Common myeloid progenitor, CD34-positive (primary cell): ENCODE data around the gene SYNPO2.
"Not testable (repeated sequence)": the region's sequence is repeated elsewhere in the genome, so short reads cannot be mapped to it uniquely, and the experiment has no call there.

Experiments
- CTCF ChIA-PET: fragments of 350-600 bp; sonication (Branson Sonifier 250); formaldehyde crosslinking; loops from one replicate; lab custom pipeline; 2021; ENCODE audit warnings: antibody characterized with exemption; lab: Charles Lee
- POLR2A ChIA-PET: fragments of 350-600 bp; sonication (Branson Sonifier 250); formaldehyde crosslinking; loops from one replicate; lab custom pipeline; 2021; ENCODE audit warnings: antibody characterized with exemption; lab: Charles Lee
- DNase-seq, 3 donors: peaks; one replicate each; pipeline versions ENCODE4 v3.0.0 to v3.0.0-alpha.2; 2013
- H3K27ac ChIP-seq, 2 experiments: 1 replicate in 1 of 2; 2 replicates in 1 of 2; pipeline ENCODE4 v1.7.0; 2013; ENCODE audit warnings: inconsistent platforms in 2 of 2, low read length in 2 of 2, mild to moderate bottlenecking in 2 of 2, low read depth in 1 of 2, moderate library complexity in 1 of 2; ENCODE audit not compliant: severe bottlenecking in 2 of 2, insufficient read depth in 1 of 2, poor library complexity in 1 of 2
- H3K27me3 ChIP-seq, 5 experiments: replicated peaks in 2 of 5; 1 replicate in 3 of 5; 2 replicates in 2 of 5; pipeline versions ENCODE4 v1.6.1 to v1.7.0; 2013; ENCODE audit warnings: low read length in 4 of 5, mild to moderate bottlenecking in 2 of 5, moderate library complexity in 2 of 5, inconsistent platforms in 1 of 5; ENCODE audit not compliant: insufficient read depth in 5 of 5, control insufficient read depth in 4 of 5
- H3K36me3 ChIP-seq, 4 experiments: 1 replicate in 2 of 4; 2 replicates in 2 of 4; pipeline versions ENCODE4 v1.6.1 to v1.7.0; 2013; ENCODE audit warnings: low read length in 3 of 4, control low read depth in 1 of 4, mild to moderate bottlenecking in 1 of 4; ENCODE audit not compliant: control insufficient read depth in 4 of 4, insufficient read depth in 4 of 4
- H3K4me1 ChIP-seq, 4 experiments: 1 replicate in 3 of 4; 2 replicates in 1 of 4; pipeline versions ENCODE4 v1.6.1 to v1.7.1; 2013; ENCODE audit warnings: low read length in 3 of 4, mild to moderate bottlenecking in 3 of 4, control low read depth in 1 of 4, inconsistent platforms in 1 of 4, moderate library complexity in 1 of 4; ENCODE audit not compliant: control insufficient read depth in 4 of 4, insufficient read depth in 4 of 4; ENCODE audit errors: control extremely low read depth in 1 of 4
- H3K4me3 ChIP-seq, 7 experiments: 1 replicate in 4 of 7; 2 replicates in 3 of 7; pipeline versions ENCODE4 v1.5.1 to v1.7.0; 2013; ENCODE audit warnings: mild to moderate bottlenecking in 7 of 7, low read length in 6 of 7, moderate library complexity in 6 of 7, inconsistent platforms in 2 of 7, low read depth in 2 of 7, control low read depth in 1 of 7; ENCODE audit not compliant: insufficient read depth in 4 of 7, control insufficient read depth in 1 of 7; ENCODE audit errors: extremely low read depth in 1 of 7
- H3K9me3 ChIP-seq, 5 experiments: 1 replicate in 4 of 5; 2 replicates in 1 of 5; pipeline versions ENCODE4 v1.6.1 to v1.7.1; 2013; ENCODE audit warnings: low read length in 4 of 5, mild to moderate bottlenecking in 2 of 5, inconsistent platforms in 1 of 5, low read depth in 1 of 5, moderate library complexity in 1 of 5; ENCODE audit not compliant: control insufficient read depth in 4 of 5, insufficient read depth in 2 of 5; ENCODE audit errors: control extremely low read depth in 1 of 5
- WGBS: methylation state at CpG from one replicate; pipeline ENCODE4 v1.1.5; 2013; ENCODE audit not compliant: insufficient coverage; 5-methylcytosine and 5-hydroxymethylcytosine counted together

The SYNPO2 gene

GRCh38 chr4:119039779-119040178 is 151.1 kb downstream of the SYNPO2 start:
- Histone ChIP-seq H3K27me3 (peaks cover 0 to 2% (median 0%) of the 10 kb centered on the region in 5 experiments), H3K4me1 (peaks cover 0 to 6% (median 0%) of the 10 kb centered on the region in 4 experiments)
- CTCF ChIA-PET: interaction anchor here (0.8 to 4.9 kb wide), 11 partner anchors 8 to 273 kb away, joined by 3 to 23 read pairs (median 4); partner anchors contain the start of gene USP53

GRCh38 chr4:119040261-119040660 is 151.6 kb downstream of the SYNPO2 start:
- Histone ChIP-seq H3K36me3 (no peaks in the 10 kb centered on the region), H3K4me3 (no peak overlapping the region), H3K4me1 (peaks cover 0 to 6% (median 0%) of the 10 kb centered on the region in 4 experiments), H3K27ac (no peak overlapping the region), H3K27me3 (peaks cover 0 to 2% (median 0%) of the 10 kb centered on the region in 5 experiments), H3K9me3 (no peaks in the 10 kb centered on the region)
- POLR2A ChIA-PET: no interaction called here
- WGBS: 100% methylated on average over 1 of the region's 3 CpGs
- CTCF ChIA-PET: interaction anchor here (0.8 to 4.9 kb wide), 13 partner anchors 9 to 273 kb away, joined by 3 to 23 read pairs (median 6); partner anchors contain the start of gene USP53
- DNase-seq: no peak

More at GRCh38 chr4:119039779-119040178, 151.1 kb downstream of the SYNPO2 start:
- Histone ChIP-seq H3K36me3 (no peaks in the 10 kb centered on the region), H3K9me3 (no peaks in the 10 kb centered on the region), H3K4me3 (no peak overlapping the region), H3K27ac (no peak overlapping the region)
- POLR2A ChIA-PET: no interaction called here
- no peak for DNase-seq
- 100% methylated on average over 3 of the region's 4 CpGs for WGBS

DNA sequence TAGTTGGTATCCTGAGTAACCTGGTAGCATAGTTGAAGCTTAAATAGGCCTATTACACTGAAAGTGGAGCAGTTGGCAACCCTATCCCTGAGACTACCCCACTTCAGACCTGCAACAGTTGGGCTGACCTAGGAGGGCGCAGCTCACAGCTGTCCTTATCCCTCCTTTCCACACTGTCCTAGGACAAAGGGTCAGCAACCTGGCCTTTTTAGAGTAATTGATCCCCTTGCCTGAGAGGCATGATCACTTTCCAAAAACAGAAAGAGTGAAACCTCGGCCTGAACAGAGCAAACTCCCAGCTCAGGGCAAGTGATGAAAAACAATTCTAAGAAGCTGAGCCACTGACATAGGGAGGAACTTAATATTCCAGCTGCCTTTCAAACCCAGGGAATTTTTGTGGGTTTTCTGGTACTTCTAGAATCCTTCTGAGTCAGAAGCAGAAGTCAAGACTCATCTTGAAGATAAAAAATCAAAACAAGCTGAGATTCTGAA is 152.1 kb downstream of the SYNPO2 start:
- CTCF ChIA-PET: interaction anchor here (0.6 to 4.9 kb wide), 18 partner anchors 9 to 361 kb away, joined by 3 to 23 read pairs (median 4); partner anchors contain the start of gene USP53
- WGBS: 100% methylated on average over 2 of the region's 2 CpGs
- H3K27me3 ChIP-seq: peaks cover 0 to 2% (median 0%) of the 10 kb centered on the region in 5 experiments
- H3K27ac ChIP-seq: no peak overlapping the region
- no peaks in the 10 kb centered on the region for H3K9me3 ChIP-seq
- H3K4me1 ChIP-seq: peaks cover 0 to 6% (median 0%) of the 10 kb centered on the region in 4 experiments
- H3K4me3 ChIP-seq: no peak overlapping the region
- H3K36me3 ChIP-seq: no peaks in the 10 kb centered on the region
- POLR2A ChIA-PET: no interaction called here
- no peak for DNase-seq

GRCh38 chr4:119041396-119041795 is 152.7 kb downstream of the SYNPO2 start:
- DNase-seq: no peak
- Histone ChIP-seq H3K4me3 (no peak overlapping the region), H3K9me3 (no peaks in the 10 kb centered on the region), H3K36me3 (no peaks in the 10 kb centered on the region), H3K27ac (no peak overlapping the region), H3K4me1 (peaks cover 0 to 6% (median 0%) of the 10 kb centered on the region in 4 experiments), H3K27me3 (no peaks in the 10 kb centered on the region)
- ChIA-PET CTCF (interaction anchor here (0.6 to 4.9 kb wide), 14 partner anchors 10 to 360 kb away, joined by 3 to 23 read pairs (median 4); partner anchors contain the start of gene USP53), POLR2A (no interaction called here)
- WGBS: no CpG with 5 or more reads among the region's 2 CpGs

DNA sequence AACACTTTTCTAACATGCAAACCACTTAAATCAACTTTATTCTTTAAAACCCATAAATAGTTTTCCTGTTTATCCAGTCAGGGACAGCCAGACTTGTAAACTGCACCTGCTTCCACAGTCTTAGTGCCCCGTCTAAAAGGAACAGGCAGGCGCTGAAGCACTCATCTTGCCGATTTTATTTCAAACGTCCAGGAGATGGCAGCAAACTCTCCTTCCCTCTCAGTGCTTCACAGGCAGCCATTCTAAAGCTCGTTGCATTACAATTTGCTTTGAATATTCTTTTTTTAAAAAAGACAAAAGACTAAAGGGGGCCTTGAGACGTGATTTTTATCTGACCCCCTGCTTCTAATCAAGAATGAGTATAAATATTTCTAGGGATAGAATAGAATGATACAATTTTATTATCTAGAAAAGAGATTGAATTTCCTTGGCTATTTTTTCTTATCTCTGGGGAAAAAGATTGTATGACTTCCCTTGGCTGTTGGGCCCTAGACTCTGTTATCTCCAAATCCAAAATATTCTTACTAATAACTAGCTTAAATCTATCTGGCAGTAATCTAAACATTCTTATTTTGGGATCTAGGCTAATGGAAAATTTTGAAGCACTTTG is 153.4 kb downstream of the SYNPO2 start:
- peaks cover 0 to 6% (median 0%) of the 10 kb centered on the region in 4 experiments for H3K4me1 ChIP-seq
- H3K27ac ChIP-seq: no peak overlapping the region
- H3K9me3 ChIP-seq: no peaks in the 10 kb centered on the region
- ChIA-PET CTCF (interaction anchor here (0.7 to 4.9 kb wide), 19 partner anchors 10 to 259 kb away, joined by 3 to 23 read pairs (median 3); partner anchors contain the start of gene USP53), POLR2A (no interaction called here)
- DNase-seq: peak; percentile 78 to 87 (median 84)
- no peaks in the 10 kb centered on the region for H3K27me3 ChIP-seq
- H3K36me3 ChIP-seq: no peaks in the 10 kb centered on the region
- WGBS: 1% methylated on average over 4 of the region's 6 CpGs
- H3K4me3 ChIP-seq: no peak overlapping the region

- Histone ChIP-seq H3K27me3 (peaks cover 0 to 4% (median 0%) of the 10 kb centered on the region in 5 experiments), H3K4me3 (no peak overlapping the region), H3K9me3 (no peaks in the 10 kb centered on the region), H3K36me3 (no peaks in the 10 kb centered on the region), H3K27ac (no peak overlapping the region), H3K4me1 (peaks cover 0 to 4% (median 0%) of the 10 kb centered on the region in 4 experiments)
- 89% methylated on average over 3 of the region's 4 CpGs for WGBS
- POLR2A ChIA-PET: no interaction called here
- no peak for DNase-seq
- CTCF ChIA-PET: interaction anchor here (0.8 kb wide), 1 partner anchor 56 kb away, joined by 3 read pairs; no protein-coding TSS in a partner anchor
Observed at GRCh38 chr4:119046263-119046662, 157.6 kb downstream of the SYNPO2 start.

- H3K4me1 ChIP-seq, H3K36me3 ChIP-seq, POLR2A ChIA-PET, CTCF ChIA-PET, H3K4me3 ChIP-seq, H3K9me3 ChIP-seq, H3K27me3 ChIP-seq, H3K27ac ChIP-seq, DNase-seq: not testable (repeated sequence)
- 98% methylated on average over 4 of the region's 5 CpGs for WGBS
Observed at GRCh38 chr4:119047059-119047458, 158.4 kb downstream of the SYNPO2 start.
